ENCODE measurements around the gene SCFD2. TPM values are rescaled to one million over a fixed set of nuclear protein-coding genes. Genes with fewer than 3 reads are reported as not detected.

The SCFD2 gene
- total RNA-seq, 1 donor from 2014 or later, result 22.8 TPM

GRCh38 chr4:52852041-52852440 lies 513.8 kb downstream of the SCFD2 start:
- Histone ChIP-seq H3K4me3 (no peak overlapping the region), H3K36me3 (no peaks in the 10 kb centered on the region), H3K9me3 (no peaks in the 10 kb centered on the region), H3K27me3 (no peaks in the 10 kb centered on the region), H3K27ac (no peak overlapping the region), H3K4me1 (peaks cover 3 to 11% of the 10 kb centered on the region in 2 donors)
- no peak for TF ChIP-seq CTCF (IDR thresholded peaks at IDR 0.05)
- DNase-seq (ENCODE audit: low spot score in 2 of 2), result no peak
- intact Hi-C loops (cut with DNase I), result no loop called here

GRCh38 chr4:52850406-52851124 lies 515.3 kb downstream of the SCFD2 start:
- intact Hi-C loops (cut with DNase I), result no loop called here
- no peak for TF ChIP-seq CTCF (IDR thresholded peaks at IDR 0.05)
- H3K9me3 ChIP-seq, result no peaks in the 10 kb centered on the region
- H3K36me3 ChIP-seq, result no peaks in the 10 kb centered on the region
- no peak overlapping the region for H3K4me3 ChIP-seq
- no peaks in the 10 kb centered on the region for H3K27me3 ChIP-seq
- no peak overlapping the region for H3K27ac ChIP-seq
- peaks cover 3 to 11% of the 10 kb centered on the region in 2 donors for H3K4me1 ChIP-seq
- no peak for DNase-seq (ENCODE audit: low spot score in 2 of 2)

- no peak for DNase-seq (ENCODE audit: low spot score in 2 of 2)
- no peak overlapping the region for H3K27ac ChIP-seq
- intact Hi-C loops (cut with DNase I), result no loop called here
- no peak for TF ChIP-seq CTCF (IDR thresholded peaks at IDR 0.05)
- H3K4me1 ChIP-seq, result peaks cover 3 to 7% of the 10 kb centered on the region in 2 donors
- no peaks in the 10 kb centered on the region for H3K36me3 ChIP-seq
- no peaks in the 10 kb centered on the region for H3K9me3 ChIP-seq
- no peaks in the 10 kb centered on the region for H3K27me3 ChIP-seq
- no peak overlapping the region for H3K4me3 ChIP-seq
Observed at GRCh38 chr4:52848254-52848653, 517.6 kb downstream of the SCFD2 start.

- Histone ChIP-seq H3K27me3 (no peaks in the 10 kb centered on the region), H3K9me3 (no peaks in the 10 kb centered on the region), H3K36me3 (no peaks in the 10 kb centered on the region), H3K4me1 (no peaks in the 10 kb centered on the region), H3K4me3 (no peak overlapping the region), H3K27ac (no peak overlapping the region)
- DNase-seq (ENCODE audit: low spot score in 2 of 2), result no peak
- intact Hi-C loops (cut with DNase I), result no loop called here
- TF ChIP-seq CTCF (IDR thresholded peaks at IDR 0.05), result no peak
Observed at GRCh38 chr4:52846502-52846901, 519.4 kb downstream of the SCFD2 start.

- Histone ChIP-seq H3K27ac (no peak overlapping the region), H3K36me3 (no peaks in the 10 kb centered on the region), H3K27me3 (no peaks in the 10 kb centered on the region), H3K4me1 (no peaks in the 10 kb centered on the region), H3K4me3 (no peak overlapping the region), H3K9me3 (no peaks in the 10 kb centered on the region)
- no peak for DNase-seq (ENCODE audit: low spot score in 2 of 2)
- no peak for TF ChIP-seq CTCF (IDR thresholded peaks at IDR 0.05)
- intact Hi-C loops (cut with DNase I), result loop anchor here (5.0 kb wide), 1 partner anchor 1643 kb away; no protein-coding TSS in a partner anchor
Observed at GRCh38 chr4:52844596-52844995, 521.3 kb downstream of the SCFD2 start.
